Measurements from ENCODE around the gene KCNH1.

KCNH1 gene

GRCh38 chr1:210706246-210706645, 427.7 kb downstream of the KCNH1 start:
- no peak for DNase-seq

GRCh38 chr1:210705086-210705485, 428.9 kb downstream of the KCNH1 start:
- no peak for DNase-seq

DNA sequence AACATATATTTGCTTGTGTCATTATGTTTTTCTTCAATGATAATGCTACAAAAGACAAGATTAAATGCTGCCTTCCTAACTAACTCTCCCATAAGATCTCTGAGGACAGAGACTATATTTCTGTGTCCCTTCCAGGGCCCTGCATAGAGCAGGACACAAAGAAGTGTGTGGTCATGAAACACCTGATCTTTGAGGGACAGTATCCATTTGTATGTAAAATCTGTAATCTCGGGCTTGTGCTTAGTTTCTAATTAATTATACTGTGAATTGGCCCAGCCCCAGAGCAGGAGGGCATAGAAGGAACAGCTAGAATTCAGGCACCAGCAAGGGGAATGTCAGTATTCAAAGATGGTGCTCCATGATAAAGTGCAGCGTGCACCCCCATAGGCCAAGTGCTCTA, 430.4 kb downstream of the KCNH1 start:
- DNase-seq: no peak

GRCh38 chr1:210702506-210702905, 431.4 kb downstream of the KCNH1 start:
- DNase-seq: no peak

GRCh38 chr1:210700511-210700910, 433.4 kb downstream of the KCNH1 start:
- no peak for DNase-seq

GRCh38 chr1:210700083-210700482, 433.9 kb downstream of the KCNH1 start:
- DNase-seq: no peak

GRCh38 chr1:210698661-210699060, 435.3 kb downstream of the KCNH1 start:
- DNase-seq: no peak

DNA sequence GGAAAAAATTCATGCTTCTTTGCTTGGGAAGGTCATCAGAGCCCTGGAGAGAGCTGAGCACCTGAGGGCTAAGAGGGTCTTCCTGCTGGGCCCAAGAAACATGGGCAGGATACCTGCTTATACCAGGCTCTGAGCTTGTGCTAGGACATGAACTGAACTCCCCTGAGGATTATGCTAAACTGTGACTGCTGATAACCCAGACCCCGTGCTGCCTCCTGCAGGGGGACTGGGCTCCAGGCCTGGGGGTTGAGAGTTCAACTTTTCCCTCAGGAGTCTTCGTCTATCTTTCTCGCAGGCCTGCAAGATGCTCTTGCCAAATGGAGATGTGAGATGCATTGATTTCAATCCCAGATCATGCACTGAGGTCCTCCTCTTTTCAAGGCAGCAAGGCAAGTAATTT, 436.8 kb downstream of the KCNH1 start:
- no peak for DNase-seq

GRCh38 chr1:210696709-210697108, 437.2 kb downstream of the KCNH1 start:
- no peak for DNase-seq

DNA sequence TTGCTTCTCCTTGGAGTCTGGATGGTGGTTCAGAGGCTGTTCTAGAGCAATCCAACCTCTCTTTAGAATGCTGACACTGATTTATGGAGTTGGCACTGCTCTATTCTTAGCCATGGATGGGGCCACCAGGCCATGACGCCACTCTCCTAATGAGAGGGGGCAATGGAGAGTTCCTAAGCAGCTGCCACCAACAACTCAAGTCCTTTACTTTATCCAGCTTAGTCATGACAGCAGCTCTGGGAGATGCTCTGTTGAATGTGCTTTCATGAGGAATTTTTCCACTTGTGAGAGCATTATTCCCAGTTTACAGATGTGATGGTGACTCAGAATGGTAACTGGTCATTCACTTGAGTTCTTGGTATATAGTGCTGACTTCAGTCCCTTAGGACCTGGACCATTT, 438.9 kb downstream of the KCNH1 start:
- no peak for DNase-seq

DNA sequence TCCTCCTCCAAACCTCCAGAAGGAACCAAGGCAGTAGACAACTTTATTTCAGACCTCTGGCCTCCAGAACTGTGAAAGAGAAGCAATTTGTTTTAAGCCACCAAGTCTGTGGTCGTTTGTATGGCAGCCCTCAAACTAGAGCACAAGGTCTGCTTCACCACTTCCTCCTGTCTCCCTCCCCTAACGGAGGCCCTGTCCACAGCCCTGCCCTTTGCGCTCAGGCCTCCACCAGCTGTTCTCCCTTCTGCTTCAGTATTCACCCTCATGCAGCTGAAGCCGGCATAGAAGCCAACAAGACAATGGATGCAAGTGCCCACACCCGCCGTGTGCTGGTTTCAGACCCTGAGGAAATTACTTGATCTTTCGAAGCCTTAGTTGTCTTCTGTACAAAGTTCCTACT, 441.2 kb downstream of the KCNH1 start:
- DNase-seq: no peak

- no peak for DNase-seq
Observed at GRCh38 chr1:210691039-210691610, 442.8 kb downstream of the KCNH1 start.

DNA sequence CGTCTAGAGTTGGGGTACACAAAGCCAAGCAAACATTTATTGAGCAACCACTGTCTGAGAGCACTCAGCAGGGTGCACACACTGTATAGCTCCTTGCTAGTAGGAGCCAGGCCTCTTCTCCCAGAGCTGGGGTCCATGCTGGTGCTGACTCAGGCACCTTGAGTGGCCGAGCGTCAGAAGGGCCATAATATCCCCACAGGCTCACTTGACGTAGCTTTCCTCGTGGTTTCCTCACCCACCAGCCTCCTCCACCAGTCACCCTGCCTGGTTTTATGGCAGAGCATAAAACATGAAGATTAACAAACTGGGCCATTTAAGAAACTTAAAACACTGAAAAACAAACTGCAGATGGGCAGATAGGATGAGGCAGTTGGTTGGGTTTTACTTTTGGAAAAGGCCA, 443.7 kb downstream of the KCNH1 start:
- DNase-seq: no peak

DNA sequence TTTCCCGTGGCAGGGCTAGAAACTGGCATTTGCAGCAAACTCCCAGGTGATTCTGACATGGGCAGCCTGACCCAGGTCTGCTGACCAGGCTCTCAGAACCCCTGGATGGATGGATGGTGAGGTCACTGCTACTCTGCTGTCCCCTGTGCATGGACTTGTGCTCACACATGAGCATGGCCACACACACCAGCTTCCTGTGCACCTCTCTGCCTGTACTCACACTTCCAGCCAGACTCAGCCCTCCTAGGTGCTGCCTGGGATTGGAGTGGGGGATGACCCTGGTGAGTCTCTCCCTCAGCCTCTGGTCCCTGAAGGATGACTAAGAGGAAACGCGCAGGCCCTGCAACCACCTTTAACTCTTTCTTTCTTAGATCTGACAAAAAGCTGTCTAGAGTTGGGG, 444.1 kb downstream of the KCNH1 start:
- DNase-seq: no peak

DNA sequence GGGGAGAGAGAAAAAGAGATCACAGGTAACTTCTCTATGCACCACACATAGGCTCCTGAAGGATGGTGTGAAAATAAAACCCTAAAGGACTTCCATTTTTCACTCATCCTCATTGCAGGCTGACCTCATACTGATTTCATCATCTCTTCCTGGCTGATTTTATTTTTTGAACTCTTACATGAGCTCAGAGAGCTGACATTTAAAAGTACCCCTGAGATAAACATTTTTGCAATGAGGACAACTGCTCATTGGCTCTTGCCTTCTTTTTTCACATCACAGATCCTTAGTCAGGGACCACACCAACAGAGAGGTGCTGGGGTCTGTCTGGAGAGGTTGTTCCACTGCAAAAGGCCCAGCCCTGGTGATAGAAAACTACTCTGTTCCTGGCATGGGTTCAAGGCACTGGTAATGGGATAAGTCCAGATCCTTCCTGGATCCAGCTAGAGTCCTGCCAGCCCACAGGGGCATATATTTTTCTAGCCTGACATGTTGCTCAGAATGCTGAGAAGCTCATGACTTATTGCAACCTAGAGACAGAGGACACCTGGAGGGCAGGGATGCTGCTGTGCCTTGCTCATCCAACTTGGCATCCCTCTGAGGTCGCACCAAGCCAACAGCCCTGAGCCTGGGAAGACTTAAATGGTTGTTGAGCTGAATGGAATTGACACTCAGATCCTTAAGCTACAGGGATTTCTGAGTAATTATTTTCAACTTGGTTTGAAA, 445.3 kb downstream of the KCNH1 start:
- DNase-seq: no peak

- no peak for DNase-seq
Observed at GRCh38 chr1:210687582-210688279, 446.2 kb downstream of the KCNH1 start.

- no peak for DNase-seq
Observed at GRCh38 chr1:210686841-210687240, 447.1 kb downstream of the KCNH1 start.

GRCh38 chr1:210685295-210685650, 448.7 kb downstream of the KCNH1 start:
- no peak for DNase-seq

- DNase-seq: no peak
Observed at GRCh38 chr1:210684466-210685294, 449.3 kb downstream of the KCNH1 start.

GRCh38 chr1:210683403-210684047, 450.4 kb downstream of the KCNH1 start:
- no peak for DNase-seq

DNA sequence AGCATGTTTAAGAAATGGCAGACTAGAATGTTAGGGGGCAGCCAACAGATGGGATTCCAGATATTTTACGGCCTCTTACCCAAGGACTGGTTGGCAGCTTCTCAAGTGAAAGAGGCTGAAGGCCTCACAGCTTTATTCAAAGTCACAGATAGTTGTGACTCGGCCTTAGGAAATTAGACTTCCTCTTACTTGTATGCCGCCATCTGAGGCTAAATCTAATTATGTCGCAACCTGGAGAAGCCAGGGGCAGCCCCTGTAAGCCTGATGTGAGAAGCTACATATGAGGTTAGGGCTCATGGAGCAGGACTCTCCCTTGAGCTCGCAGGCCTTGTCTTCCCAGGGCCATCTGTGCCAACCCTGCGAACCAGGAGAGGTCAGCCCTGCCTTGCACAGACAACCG, 452.8 kb downstream of the KCNH1 start:
- DNase-seq: no peak

- DNase-seq: no peak
Observed at GRCh38 chr1:210678306-210678705, 455.6 kb downstream of the KCNH1 start.

GRCh38 chr1:210677533-210677932, 456.4 kb downstream of the KCNH1 start:
- no peak for DNase-seq

Measured in eye (tissue), 1 donor.